HG02588 (cell line): Measurements from ENCODE around the gene TRAPPC12.
"Not testable (repeated sequence)": the region's sequence is repeated elsewhere in the genome, so short reads cannot be mapped to it uniquely, and the experiment has no call there.

Experiments used
- ATAC-seq: cut with Tn5 transposase; IDR thresholded peaks from one replicate; pipeline ENCODE4 v1.9.1; 2021; ENCODE audit warnings: mild to moderate bottlenecking, moderate library complexity; ENCODE audit not compliant: unreplicated experiment

The TRAPPC12 gene

GRCh38 chr2:3451926-3452671 lies 72.6 kb downstream of the TRAPPC12 start:
- no peak for ATAC-seq

GRCh38 chr2:3453190-3453999 lies 73.9 kb downstream of the TRAPPC12 start:
- ATAC-seq = no peak

- not testable (repeated sequence) for ATAC-seq
Measured at GRCh38 chr2:3454005-3454404, 74.5 kb downstream of the TRAPPC12 start.

- ATAC-seq = no peak
Measured at GRCh38 chr2:3454802-3455201, 75.3 kb downstream of the TRAPPC12 start.

GRCh38 chr2:3456125-3456524 lies 76.6 kb downstream of the TRAPPC12 start:
- no peak for ATAC-seq

GRCh38 chr2:3457524-3458395 lies 78.3 kb downstream of the TRAPPC12 start:
- no peak for ATAC-seq

GRCh38 chr2:3458396-3459184 lies 79.1 kb downstream of the TRAPPC12 start:
- ATAC-seq = no peak

GRCh38 chr2:3459185-3460015 lies 79.9 kb downstream of the TRAPPC12 start:
- no peak for ATAC-seq

- ATAC-seq = no peak
Measured at GRCh38 chr2:3460156-3460555, 80.7 kb downstream of the TRAPPC12 start.

GRCh38 chr2:3460831-3461800 lies 81.6 kb downstream of the TRAPPC12 start:
- ATAC-seq = no peak

GRCh38 chr2:3461801-3462492 lies 82.5 kb downstream of the TRAPPC12 start:
- peak; percentile 60 for ATAC-seq

- ATAC-seq = no peak
Measured at GRCh38 chr2:3462493-3463104, 83.1 kb downstream of the TRAPPC12 start.

- ATAC-seq = no peak
Measured at GRCh38 chr2:3463186-3463835, 83.8 kb downstream of the TRAPPC12 start.

GRCh38 chr2:3463944-3464343 lies 84.5 kb downstream of the TRAPPC12 start:
- no peak for ATAC-seq

GRCh38 chr2:3464401-3465005 lies 85.0 kb downstream of the TRAPPC12 start:
- ATAC-seq = no peak

- ATAC-seq = no peak
Measured at GRCh38 chr2:3465328-3465727, 85.8 kb downstream of the TRAPPC12 start.
